Posterior vena cava (tissue), 2 donors: ENCODE measurements around the gene PCBP1. TPM values are rescaled to one million over a fixed set of nuclear protein-coding genes. Genes with fewer than 3 reads are reported as not detected.

Experiments used
- DNase-seq: peaks from one replicate; pipeline ENCODE4 v3.0.0-alpha.2; 2020; ENCODE audit warnings: low spot score
- intact Hi-C, 2 donors: fragments of 100-400 bp; cut with DNase I; formaldehyde crosslinking; loops; one replicate each; pipeline versions ENCODE4 v1.14.1 to v1.14.2; 2022 to 2023
- total RNA-seq, 2 donors: library from RNA; stranded (reverse); fragmentation: NEBNext Ultra II Directional; extraction: Animal tissue kit (Norgen Biotek cat#: 25700); gene quantifications; one replicate each; pipeline ENCODE4 v1.2.1, GENCODE V29; 2021
- donor health status: DM: yes; HTN: yes; CAD: no.
- donor health status: DM: yes; HTN: yes; CAD: no.

PCBP1 gene
- total RNA-seq, 2 donors from 2014 or later: 238 to 269 TPM

- peak; percentile 0 for DNase-seq
These were observed 47.2 kb downstream of the PCBP1 start for GRCh38 chr2:70134323-70134983.

More at GRCh38 chr2:70134323-70134983, 47.2 kb downstream of the PCBP1 start:
- intact Hi-C loops: loop anchor here in 1 of 2 donors (10.0 kb wide), 1 partner anchor 1890 kb away; no protein-coding TSS in a partner anchor

Other genes starting within 250 kb of the PCBP1 start
- 10 to 100 TPM; 35.9 to 47.3 TPM for gene SNRNP27, start 193.5 kb upstream of the PCBP1 start, total RNA-seq
- 10 to 100 TPM; 14.9 to 20.7 TPM for gene MXD1, start 172.4 kb upstream of the PCBP1 start, total RNA-seq
- gene ASPRV1, start 125.8 kb upstream of the PCBP1 start, total RNA-seq: 1 to 10 TPM in 1 of 2 donors, under 1 TPM in 1; 1.00 to 1.7 TPM
- 10 to 100 TPM; 13.1 to 17.8 TPM for gene C2orf42, start 103.5 kb downstream of the PCBP1 start, total RNA-seq
- gene TIA1, start 161.2 kb downstream of the PCBP1 start, total RNA-seq: 10 to 100 TPM; 53.4 to 77.3 TPM
- 10 to 100 TPM; 46.2 to 80.4 TPM for gene PCYOX1, start 170.7 kb downstream of the PCBP1 start, total RNA-seq
- gene SNRPG, start 206.3 kb downstream of the PCBP1 start, total RNA-seq: 100 to 1,000 TPM; 133 to 139 TPM
- 10 to 100 TPM; 19.2 to 24.7 TPM for gene FAM136A, start 214.6 kb downstream of the PCBP1 start, total RNA-seq